PC-3 (cell line): Measurements from ENCODE around the gene MS4A15. TPM values are rescaled to one million over a fixed set of nuclear protein-coding genes. Genes with fewer than 3 reads are reported as not detected.

ENCODE experiments used
- ATAC-seq: fragments of 200-7000 bp; cut with Tn5 transposase; 2 replicates; pipeline ENCODE4 v1.9.1; 2020; ENCODE audit warnings: mild to moderate bottlenecking, moderate library complexity
- BruUV-seq: library from RNA; stranded (reverse); fragments of 400-500 nt; replicated peaks from 2 replicates; lab custom pipeline; 2021; lab: Mats Ljungman, UMichigan
- CTCF ChIA-PET: fragments of 300-600 bp; sonication (Branson Sonifier 250); formaldehyde crosslinking; loops from one replicate; lab custom pipeline; 2022; ENCODE audit warnings: antibody characterized with exemption; lab: Charles Lee
- POLR2A ChIA-PET: fragments of 300-600 bp; sonication (Branson Sonifier 250); formaldehyde crosslinking; loops from one replicate; lab custom pipeline; 2022; ENCODE audit warnings: antibody characterized with exemption; ENCODE audit not compliant: unreplicated experiment; lab: Charles Lee
- DNase-seq: peaks from one replicate; pipeline ENCODE4 v3.0.0-alpha.2; 2015
- H2AFZ ChIP-seq: fragments of 300-600 bp; sonication (generic); 2 replicates; pipeline ENCODE4 v1.6.0; 2016; ENCODE audit warnings: antibody characterized with exemption, low read length
- H3F3A ChIP-seq: fragments of 300-600 bp; sonication (generic); one replicate; pipeline ENCODE4 v1.6.0; 2017; ENCODE audit warnings: antibody characterized with exemption, low read length, control low read depth, mild to moderate bottlenecking; ENCODE audit not compliant: unreplicated experiment
- H3K27ac ChIP-seq: fragments of 300-600 bp; sonication (generic); 2 replicates; pipeline ENCODE4 v1.5.1; 2016; ENCODE audit warnings: mild to moderate bottlenecking, low read length
- H3K27me3 ChIP-seq: fragments of 300-600 bp; sonication (generic); 2 replicates; pipeline ENCODE4 v1.6.1; 2016; ENCODE audit warnings: low read length, mixed read lengths
- H3K36me3 ChIP-seq: fragments of 300-600 bp; sonication (generic); 2 replicates; pipeline ENCODE4 v1.6.1; 2016; ENCODE audit warnings: low read depth, mixed run types, low read length, mixed read lengths
- H3K4me1 ChIP-seq: fragments of 300-600 bp; sonication (generic); 2 replicates; pipeline ENCODE4 v1.5.1; 2016; ENCODE audit warnings: low read length; ENCODE audit not compliant: insufficient read depth
- H3K4me2 ChIP-seq: fragments of 300-600 bp; sonication (generic); 2 replicates; pipeline ENCODE4 v1.6.0; 2016; ENCODE audit warnings: low read length
- H3K4me3 ChIP-seq: fragments of 300-600 bp; sonication (generic); 2 replicates; pipeline ENCODE4 v1.5.1; 2016; ENCODE audit warnings: mild to moderate bottlenecking, low read length, mixed read lengths
- H3K79me2 ChIP-seq: fragments of 300-600 bp; sonication (generic); 2 replicates; pipeline ENCODE4 v1.6.1; 2017; ENCODE audit warnings: low read length, mixed read lengths
- H3K9ac ChIP-seq: fragments of 300-600 bp; sonication (generic); 2 replicates; pipeline ENCODE4 v1.6.0; 2016; ENCODE audit warnings: mild to moderate bottlenecking, low read length
- H3K9me2 ChIP-seq: fragments of 300-600 bp; sonication (generic); replicated peaks from 2 replicates; pipeline ENCODE4 v1.6.1; 2016; ENCODE audit warnings: mixed run types, low read length, mixed read lengths
- H3K9me3 ChIP-seq: fragments of 300-600 bp; sonication (generic); 2 replicates; pipeline ENCODE4 v1.6.1; 2016; ENCODE audit warnings: low read length, mixed read lengths
- H4K20me1 ChIP-seq: fragments of 300-600 bp; sonication (generic); 2 replicates; pipeline ENCODE4 v1.6.1; 2016; ENCODE audit warnings: low read length, mixed read lengths
- EZH2 ChIP-seq: fragments of 300-600 bp; sonication (generic); IDR thresholded peaks from one replicate; pipeline ENCODE4 v1.6.1; 2017; ENCODE audit warnings: antibody characterized with exemption, mild to moderate bottlenecking, low read length; ENCODE audit not compliant: unreplicated experiment
- EZH2phosphoT487 ChIP-seq: fragments of 300-600 bp; sonication (generic); IDR thresholded peaks from 2 replicates; pipeline ENCODE4 v1.6.1; 2018; ENCODE audit warnings: mild to moderate bottlenecking, antibody characterized with exemption, low read length, borderline replicate concordance
- intact Hi-C: fragments of 100-400 bp; cut with micrococcal nuclease; formaldehyde crosslinking; loops from 2 replicates; pipeline ENCODE4 v1.9.0; 2023
- total RNA-seq: library from RNA; depleted of rRNA; stranded (reverse); fragments of >200 nt; gene quantifications from 2 replicates; pipeline ENCODE4 v1.2.3, GENCODE V29; 2014
- TF ChIP-seq, protein P1 (sequence below): fragments of 300-600 bp; sonication (generic); conservative IDR thresholded peaks from 2 replicates; pipeline ENCODE4 v1.5.1; 2017; ENCODE audit warnings: antibody characterized with exemption, low read depth, mild to moderate bottlenecking, low read length

The MS4A15 gene
- total RNA-seq, 1 experiment from 2014 or later: not detected

DNA sequence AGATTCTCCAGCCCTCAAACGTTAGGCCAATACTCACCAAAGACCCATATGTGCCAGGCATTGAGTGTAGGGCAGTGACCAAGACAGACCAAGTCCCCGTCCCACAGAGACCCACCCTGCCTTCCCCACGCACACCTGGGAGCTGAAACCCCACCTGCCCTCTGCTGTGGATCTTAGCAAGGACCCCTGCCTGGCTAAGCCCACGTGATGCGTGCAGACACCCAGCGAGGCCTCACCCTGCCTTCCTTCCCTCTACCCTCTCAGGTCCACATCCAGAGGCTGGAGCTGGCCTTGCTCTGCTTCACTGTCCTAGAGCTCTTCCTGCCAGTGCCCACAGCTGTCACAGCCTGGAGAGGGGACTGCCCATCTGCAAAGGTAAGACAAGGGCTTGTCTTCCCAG lies 38.6 kb downstream of the MS4A15 start:
- Histone ChIP-seq H3F3A (no peaks in the 10 kb centered on the region), H3K79me2 (no peaks in the 10 kb centered on the region), H4K20me1 (no peaks in the 10 kb centered on the region), H2AFZ (no peak overlapping the region), H3K27ac (no peak overlapping the region), H3K9me3 (0 out of 2 replicates have a peak, but pooled peaks cover 6% of the 10 kb centered on the region), H3K36me3 (no peaks in the 10 kb centered on the region), H3K27me3 (peaks cover 26% of the 10 kb centered on the region; the same call in 1 of the 2 replicates), H3K9me2 (no peaks in the 10 kb centered on the region), H3K4me1 (no peaks in the 10 kb centered on the region), H3K9ac (no peak overlapping the region), H3K4me3 (no peak overlapping the region), H3K4me2 (no peak overlapping the region)
- DNase-seq (no peak), ATAC-seq (no peak)
- no peak for TF ChIP-seq EZH2phosphoT487
- TF ChIP-seq, protein P1, sequence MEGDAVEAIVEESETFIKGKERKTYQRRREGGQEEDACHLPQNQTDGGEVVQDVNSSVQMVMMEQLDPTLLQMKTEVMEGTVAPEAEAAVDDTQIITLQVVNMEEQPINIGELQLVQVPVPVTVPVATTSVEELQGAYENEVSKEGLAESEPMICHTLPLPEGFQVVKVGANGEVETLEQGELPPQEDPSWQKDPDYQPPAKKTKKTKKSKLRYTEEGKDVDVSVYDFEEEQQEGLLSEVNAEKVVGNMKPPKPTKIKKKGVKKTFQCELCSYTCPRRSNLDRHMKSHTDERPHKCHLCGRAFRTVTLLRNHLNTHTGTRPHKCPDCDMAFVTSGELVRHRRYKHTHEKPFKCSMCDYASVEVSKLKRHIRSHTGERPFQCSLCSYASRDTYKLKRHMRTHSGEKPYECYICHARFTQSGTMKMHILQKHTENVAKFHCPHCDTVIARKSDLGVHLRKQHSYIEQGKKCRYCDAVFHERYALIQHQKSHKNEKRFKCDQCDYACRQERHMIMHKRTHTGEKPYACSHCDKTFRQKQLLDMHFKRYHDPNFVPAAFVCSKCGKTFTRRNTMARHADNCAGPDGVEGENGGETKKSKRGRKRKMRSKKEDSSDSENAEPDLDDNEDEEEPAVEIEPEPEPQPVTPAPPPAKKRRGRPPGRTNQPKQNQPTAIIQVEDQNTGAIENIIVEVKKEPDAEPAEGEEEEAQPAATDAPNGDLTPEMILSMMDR: no peak
- TF ChIP-seq EZH2: no peak
- BruUV-seq: no TSS peak
- intact Hi-C loops: no loop called here
- ChIA-PET POLR2A (no interaction called here), CTCF (no interaction called here)

DNA sequence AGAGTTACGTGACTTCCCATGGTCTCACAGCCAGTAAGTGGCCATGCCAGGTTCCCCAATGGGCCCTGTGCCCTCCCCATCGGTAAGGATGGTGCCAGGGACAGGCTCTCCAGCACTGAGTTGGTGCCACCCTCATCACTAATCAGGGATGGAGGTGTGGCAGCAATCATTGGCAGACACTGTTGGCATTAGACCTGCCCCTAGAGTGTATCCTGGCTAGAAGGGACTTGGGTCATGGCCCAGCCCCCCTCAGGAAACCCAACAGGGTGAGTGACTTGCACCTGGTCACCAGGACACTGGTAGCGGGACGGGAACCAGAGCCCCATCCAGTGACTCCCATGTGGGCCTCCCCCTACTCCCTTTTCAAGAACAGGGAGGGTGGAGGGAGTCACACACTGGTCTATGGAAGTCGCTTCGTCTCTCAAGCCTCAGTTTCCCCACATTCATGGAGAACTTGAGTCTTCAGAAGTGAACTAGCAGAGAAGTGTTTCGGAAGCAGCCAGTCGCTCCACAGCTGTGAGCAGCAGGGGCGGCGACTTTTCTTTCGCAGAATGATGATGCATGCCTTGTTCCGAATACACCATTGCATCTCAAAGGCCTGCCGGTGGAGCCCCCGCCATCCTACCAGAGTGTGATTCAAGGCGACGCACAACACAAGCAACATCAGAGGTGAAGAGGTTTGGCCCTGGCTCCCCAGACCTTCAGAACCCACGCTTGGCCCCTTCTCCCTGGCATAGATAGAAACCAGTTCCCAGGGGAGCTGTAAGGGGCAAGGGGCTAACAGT lies 41.4 kb downstream of the MS4A15 start:
- Histone ChIP-seq H3K9ac (no peak overlapping the region), H3K4me1 (no peaks in the 10 kb centered on the region), H3F3A (no peaks in the 10 kb centered on the region), H3K36me3 (no peaks in the 10 kb centered on the region), H3K9me3 (no peaks in the 10 kb centered on the region), H3K27me3 (peaks cover 46% of the 10 kb centered on the region), H4K20me1 (no peaks in the 10 kb centered on the region), H3K79me2 (no peaks in the 10 kb centered on the region), H3K9me2 (no peaks in the 10 kb centered on the region), H2AFZ (no peak overlapping the region), H3K4me3 (no peak overlapping the region), H3K27ac (no peak overlapping the region), H3K4me2 (no peak overlapping the region)
- intact Hi-C loops: no loop called here
- DNase-seq (no peak), ATAC-seq (no peak)
- CTCF ChIA-PET: no interaction called here
- BruUV-seq: no TSS peak
- POLR2A ChIA-PET: no interaction called here
- TF ChIP-seq, protein P1: no peak
- no peak for TF ChIP-seq EZH2
- TF ChIP-seq EZH2phosphoT487: no peak

DNA sequence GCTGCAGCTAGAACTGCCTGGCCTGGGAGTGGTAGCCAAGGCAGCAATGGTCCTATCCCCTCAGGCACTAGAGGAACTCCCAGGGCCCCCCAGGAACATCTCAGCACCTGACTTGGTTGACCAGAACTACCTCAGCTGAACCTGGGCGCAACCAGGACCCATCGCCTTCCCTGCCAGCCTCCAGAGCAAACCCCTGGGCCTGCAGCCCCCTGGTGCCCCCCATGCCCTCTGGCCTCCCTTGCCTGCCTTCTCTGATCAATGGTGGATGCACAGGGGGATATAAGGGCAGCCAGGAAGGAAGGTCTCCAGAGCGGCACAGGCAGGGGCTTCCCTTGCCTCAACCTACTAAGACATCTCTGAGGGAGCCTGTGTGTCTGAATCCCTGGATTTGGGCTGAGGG lies 42.0 kb downstream of the MS4A15 start:
- TF ChIP-seq EZH2phosphoT487 (no peak), EZH2 (no peak)
- TF ChIP-seq, protein P1: no peak
- Histone ChIP-seq H3K27me3 (peaks cover 52% of the 10 kb centered on the region), H2AFZ (no peak overlapping the region), H3K9me3 (no peaks in the 10 kb centered on the region), H4K20me1 (no peaks in the 10 kb centered on the region), H3K79me2 (no peaks in the 10 kb centered on the region), H3K27ac (no peak overlapping the region), H3K9me2 (no peaks in the 10 kb centered on the region), H3F3A (no peaks in the 10 kb centered on the region), H3K4me2 (no peak overlapping the region), H3K36me3 (no peaks in the 10 kb centered on the region), H3K9ac (no peak overlapping the region), H3K4me1 (no peaks in the 10 kb centered on the region), H3K4me3 (no peak overlapping the region)
- ChIA-PET POLR2A (no interaction called here), CTCF (no interaction called here)
- intact Hi-C loops: no loop called here
- DNase-seq (no peak), ATAC-seq (no peak)
- no TSS peak for BruUV-seq
